ENCODE data around the gene SLC35F3.
"Not testable (repeated sequence)": the region's sequence is repeated elsewhere in the genome, so short reads cannot be mapped to it uniquely, and the experiment has no call there.

Gene SLC35F3

DNA sequence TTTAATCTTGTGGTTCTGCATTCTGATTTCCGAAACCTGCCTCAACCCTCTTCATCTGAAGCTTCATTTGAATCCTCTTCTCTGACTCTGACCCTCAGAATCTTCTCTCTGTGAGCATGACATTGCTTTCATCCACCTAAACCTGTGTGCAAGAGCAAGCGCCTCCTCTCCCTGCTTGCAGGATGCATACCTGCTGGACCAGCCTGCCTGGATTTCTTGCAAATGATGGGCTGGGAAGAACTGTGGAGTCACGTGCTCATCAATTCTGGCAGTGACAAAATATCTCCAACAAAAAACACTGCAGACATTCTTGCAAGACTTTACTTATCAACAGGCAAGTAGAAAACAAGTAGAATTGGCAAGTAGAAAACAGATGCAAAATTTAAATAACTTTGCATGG, 20.8 kb upstream of the SLC35F3 start:
- no peak for TF ChIP-seq CTCF (IDR thresholded peaks at IDR 0.05; ENCODE audit: low read depth, low read length)
- Histone ChIP-seq H3K9me3 (ENCODE audit: severe bottlenecking) (peaks cover 2% of the 10 kb centered on the region), H3K36me3 (no peaks in the 10 kb centered on the region), H3K27me3 (ENCODE audit: insufficient read depth, low read depth, severe bottlenecking) (peaks cover 93% of the 10 kb centered on the region), H3K4me3 (ENCODE audit: low read depth, low read length) (no peak overlapping the region), H3K27ac (no peak overlapping the region)
- DNase-seq, result no peak

GRCh38 chr1:233884461-233885151, 19.9 kb upstream of the SLC35F3 start:
- no peaks in the 10 kb centered on the region for H3K36me3 ChIP-seq
- no peak overlapping the region for H3K27ac ChIP-seq
- no peak for DNase-seq
- peaks cover 88% of the 10 kb centered on the region for H3K27me3 ChIP-seq (ENCODE audit: insufficient read depth, low read depth, severe bottlenecking)
- TF ChIP-seq CTCF (IDR thresholded peaks at IDR 0.05; ENCODE audit: low read depth, low read length), result no peak
- H3K4me3 ChIP-seq (ENCODE audit: low read depth, low read length), result no peak overlapping the region
- H3K9me3 ChIP-seq (ENCODE audit: severe bottlenecking), result peaks cover 11% of the 10 kb centered on the region

DNA sequence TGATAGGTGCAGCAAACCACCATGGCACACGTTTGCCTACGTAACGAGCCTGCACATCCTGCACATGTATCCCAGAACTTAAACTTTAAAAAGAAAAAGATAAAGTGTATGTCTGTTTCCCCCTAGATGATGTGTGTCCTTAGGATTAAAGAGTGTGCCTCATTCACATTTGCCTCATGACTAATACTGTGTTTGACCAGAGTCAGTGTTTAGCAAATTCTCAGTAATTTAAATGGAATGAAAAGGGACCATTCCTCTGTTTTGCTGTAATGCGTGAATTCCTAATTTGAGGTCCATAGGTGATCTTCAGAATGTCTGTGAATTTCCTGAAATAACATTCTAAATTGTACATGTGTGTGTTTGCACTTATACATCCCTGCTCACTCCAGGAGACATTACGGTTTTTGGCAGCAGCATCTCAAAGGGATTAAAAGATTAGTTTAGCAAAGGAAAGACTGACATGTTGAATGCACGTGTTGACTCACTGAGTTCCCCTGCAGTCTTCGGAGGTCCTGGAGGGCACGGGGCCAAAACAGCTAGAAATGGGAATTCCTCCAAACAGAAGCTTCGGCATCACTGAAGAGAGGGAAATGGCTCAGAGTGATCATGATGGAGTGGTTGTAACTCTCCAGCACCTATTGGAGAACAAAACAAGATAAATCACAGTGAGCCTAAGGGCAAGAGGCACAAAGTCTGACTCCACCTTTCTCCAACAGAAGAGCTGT, 19.1 kb upstream of the SLC35F3 start:
- no peaks in the 10 kb centered on the region for H3K36me3 ChIP-seq
- H3K27ac ChIP-seq, result no peak overlapping the region
- DNase-seq, result no peak
- H3K9me3 ChIP-seq (ENCODE audit: severe bottlenecking), result peaks cover 11% of the 10 kb centered on the region
- no peak overlapping the region for H3K4me3 ChIP-seq (ENCODE audit: low read depth, low read length)
- no peak for TF ChIP-seq CTCF (IDR thresholded peaks at IDR 0.05; ENCODE audit: low read depth, low read length)
- H3K27me3 ChIP-seq (ENCODE audit: insufficient read depth, low read depth, severe bottlenecking), result peaks cover 88% of the 10 kb centered on the region

- not testable (repeated sequence) for H3K36me3 ChIP-seq
Measured at GRCh38 chr1:233891151-233891550, 13.3 kb upstream of the SLC35F3 start.

GRCh38 chr1:233897325-233898162, 6.9 kb upstream of the SLC35F3 start:
- no peak overlapping the region for H3K27ac ChIP-seq
- H3K4me3 ChIP-seq (ENCODE audit: low read depth, low read length), result no peak overlapping the region
- no peak for DNase-seq
- no peak for TF ChIP-seq CTCF (IDR thresholded peaks at IDR 0.05; ENCODE audit: low read depth, low read length)
- no peaks in the 10 kb centered on the region for H3K36me3 ChIP-seq
- H3K9me3 ChIP-seq (ENCODE audit: severe bottlenecking), result peaks cover 5% of the 10 kb centered on the region
- H3K27me3 ChIP-seq (ENCODE audit: insufficient read depth, low read depth, severe bottlenecking), result peaks cover 97% of the 10 kb centered on the region

More at GRCh38 chr1:233891151-233891550, 13.3 kb upstream of the SLC35F3 start:
- peaks cover 11% of the 10 kb centered on the region for H3K9me3 ChIP-seq (ENCODE audit: severe bottlenecking)
- not testable (repeated sequence) for H3K4me3 ChIP-seq (ENCODE audit: low read depth, low read length); H3K27ac ChIP-seq; DNase-seq
- peaks cover 84% of the 10 kb centered on the region for H3K27me3 ChIP-seq (ENCODE audit: insufficient read depth, low read depth, severe bottlenecking)

GRCh38 chr1:233901495-233901894, 3.0 kb upstream of the SLC35F3 start:
- Histone ChIP-seq H3K36me3 (no peaks in the 10 kb centered on the region), H3K27ac (no peak overlapping the region), H3K4me3 (ENCODE audit: low read depth, low read length) (no peak overlapping the region), H3K9me3 (ENCODE audit: severe bottlenecking) (peaks cover 15% of the 10 kb centered on the region), H3K27me3 (ENCODE audit: insufficient read depth, low read depth, severe bottlenecking) (peaks cover 96% of the 10 kb centered on the region)
- TF ChIP-seq CTCF (IDR thresholded peaks at IDR 0.05; ENCODE audit: low read depth, low read length), result no peak
- no peak for DNase-seq

Measured in WERI-Rb-1 (cell line).